GM18519 (cell line): Measurements from ENCODE around the gene SGMS2.

Experiments
- ATAC-seq: cut with Tn5 transposase; IDR thresholded peaks from one replicate; pipeline ENCODE4 v1.9.1; 2021; ENCODE audit warnings: mild to moderate bottlenecking, moderate library complexity; ENCODE audit not compliant: unreplicated experiment, low FRiP score

The SGMS2 gene

DNA sequence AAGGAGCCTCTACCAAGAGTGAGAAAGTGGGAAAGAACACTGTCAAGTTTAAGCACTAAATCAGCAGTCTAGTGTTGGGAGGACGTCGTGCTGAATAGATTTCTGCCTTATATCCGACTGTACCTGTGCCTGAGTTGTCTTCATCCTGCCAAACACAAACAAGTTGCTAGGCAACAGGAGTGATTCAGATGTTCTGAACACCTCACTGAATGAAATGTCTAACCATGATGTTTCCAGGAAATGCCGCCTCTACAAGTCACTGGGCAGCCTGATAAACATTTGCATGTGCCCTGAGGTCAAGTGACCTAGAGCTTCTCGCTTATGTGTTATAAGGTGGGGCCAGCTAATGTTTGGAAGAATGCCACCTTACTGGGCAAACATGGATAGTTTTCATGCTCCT, 37.9 kb downstream of the SGMS2 start:
- ATAC-seq, result no peak

DNA sequence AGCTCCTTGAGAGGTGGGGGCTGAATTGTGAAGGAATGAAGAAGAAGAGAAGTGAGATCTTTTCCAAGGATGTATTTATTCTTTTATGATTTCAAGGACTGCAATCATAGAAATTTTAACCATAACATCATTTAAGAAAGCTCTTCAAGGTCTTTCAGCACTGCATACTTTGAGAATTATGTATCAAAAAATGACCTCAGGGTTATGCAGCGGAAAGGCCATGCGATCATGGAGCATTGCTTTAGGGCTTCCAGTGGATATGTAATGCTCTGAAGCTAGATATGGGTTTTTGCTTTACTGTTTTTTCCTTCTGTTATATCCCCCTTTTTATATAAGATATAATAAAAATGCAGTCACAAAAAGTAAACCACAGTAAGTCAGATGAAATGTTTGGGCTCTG, 38.7 kb downstream of the SGMS2 start:
- ATAC-seq, result no peak

DNA sequence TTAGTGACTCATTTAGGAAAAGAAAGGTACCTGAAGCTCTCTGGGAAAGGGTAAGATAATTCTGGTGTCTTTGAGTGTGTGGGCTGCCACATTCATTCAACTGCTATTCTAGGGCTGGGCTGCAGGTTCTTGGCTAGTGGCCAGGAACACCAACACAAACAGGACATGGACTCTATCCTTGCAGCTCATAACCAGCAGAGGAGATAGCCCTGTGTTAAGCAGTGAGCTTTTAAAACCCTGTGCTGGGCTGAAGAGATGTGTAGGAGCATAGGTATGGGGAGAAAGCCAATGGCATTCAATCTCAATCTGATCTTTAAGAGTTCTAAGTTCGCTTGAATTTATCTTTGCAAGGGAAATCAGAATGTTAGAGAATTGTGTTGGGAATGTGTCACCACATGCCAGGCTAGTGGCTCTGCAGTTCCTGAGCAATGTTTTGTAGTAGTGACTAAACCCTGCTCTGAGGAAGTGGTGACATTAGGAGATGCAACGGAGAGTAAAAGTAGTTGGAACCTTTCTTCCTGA, 39.2 kb downstream of the SGMS2 start:
- ATAC-seq, result no peak

DNA sequence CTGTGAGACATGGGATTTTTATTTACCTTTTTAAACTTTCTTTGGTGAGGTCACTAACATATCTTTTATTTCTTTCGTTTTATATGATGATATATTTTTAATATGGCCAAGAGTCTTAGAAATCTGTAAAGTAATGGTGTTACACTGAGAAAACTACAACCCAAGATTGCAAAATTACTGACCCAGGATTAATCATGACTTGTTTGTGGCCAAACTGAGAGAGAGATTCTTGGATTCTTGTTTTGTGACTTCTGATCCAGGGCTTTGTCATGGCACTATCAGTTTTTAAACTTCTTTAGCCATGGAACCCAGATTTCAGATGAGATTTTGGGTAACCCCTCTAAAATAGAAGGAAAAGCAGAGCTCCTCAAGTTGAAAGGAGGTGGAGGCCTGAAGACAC, 42.0 kb downstream of the SGMS2 start:
- no peak for ATAC-seq

DNA sequence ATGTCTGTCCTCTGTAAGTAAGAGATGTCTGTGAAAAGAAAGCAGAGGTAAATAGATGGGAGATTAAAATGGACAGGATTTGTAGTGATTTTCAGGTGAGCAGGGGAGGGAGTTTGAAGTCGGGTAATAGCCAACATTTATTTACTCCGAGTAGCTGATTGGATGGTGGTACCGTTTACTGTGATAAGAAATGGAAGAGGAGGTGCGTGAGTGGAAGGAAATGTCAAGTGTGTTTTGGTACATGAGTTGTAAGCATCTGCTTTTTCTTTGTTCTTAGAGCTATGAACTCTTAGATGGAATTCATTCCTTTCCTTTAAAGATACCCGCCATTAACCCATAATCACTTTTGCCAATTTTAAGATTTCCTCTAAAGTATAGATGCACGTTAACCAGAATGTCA, 45.5 kb downstream of the SGMS2 start:
- no peak for ATAC-seq

DNA sequence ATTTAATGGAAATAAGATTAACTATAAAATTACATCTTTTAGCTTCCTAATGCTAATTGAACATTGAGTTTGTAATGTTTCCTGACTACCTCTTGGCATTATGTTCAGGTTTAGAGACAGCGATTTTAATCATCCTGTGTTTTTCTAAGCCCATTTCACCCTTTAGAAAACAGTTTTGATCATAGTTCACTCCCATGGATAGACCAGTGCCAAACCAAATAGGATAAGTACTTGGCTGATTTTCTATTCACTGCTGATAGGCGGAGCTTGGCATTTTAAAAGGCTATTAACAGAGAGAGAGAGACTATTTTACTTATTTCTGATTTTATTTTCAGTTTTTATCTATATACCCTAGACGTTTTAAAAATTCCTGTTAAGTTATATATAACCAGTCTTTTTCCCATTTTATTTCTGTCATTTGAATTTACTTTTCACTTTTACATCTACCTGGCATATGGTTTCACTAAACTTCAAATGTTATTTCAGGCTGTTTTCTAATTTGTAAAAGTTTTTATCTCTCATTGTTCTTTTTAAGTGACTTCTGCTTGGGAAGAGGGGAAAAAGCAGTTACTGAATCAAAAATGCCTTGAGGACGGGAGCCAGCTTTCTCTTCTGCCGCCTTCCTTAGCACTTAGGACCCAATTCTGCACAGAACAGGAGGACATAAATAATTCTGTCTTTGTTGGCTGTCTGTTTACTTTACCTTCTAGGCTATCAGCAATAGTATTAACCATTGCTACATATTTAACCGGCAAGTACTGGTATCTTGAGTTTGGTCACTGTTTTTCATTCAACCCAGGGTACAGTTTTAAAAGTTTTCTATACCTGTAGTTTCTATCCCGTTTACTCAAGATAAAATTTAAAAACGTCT, 46.4 kb downstream of the SGMS2 start:
- no peak for ATAC-seq

DNA sequence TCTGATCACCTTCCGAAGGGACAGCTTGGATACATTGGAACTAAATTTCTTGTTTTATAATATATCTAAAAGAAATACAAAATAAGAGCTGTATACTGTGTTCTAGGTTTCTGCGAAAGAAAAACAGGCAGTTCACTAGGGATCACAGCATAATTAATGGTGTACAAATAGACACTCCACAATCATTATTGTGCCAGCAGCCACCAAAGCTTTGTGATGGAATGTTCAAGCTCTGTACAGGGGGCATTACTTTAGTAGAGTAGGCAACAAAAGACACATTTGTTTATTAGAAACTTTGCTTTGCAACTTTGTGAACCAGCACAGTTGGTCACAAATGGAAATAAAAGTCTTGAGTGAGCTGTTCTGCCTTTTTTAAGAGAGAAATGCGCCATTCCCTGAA, 49.3 kb downstream of the SGMS2 start:
- no peak for ATAC-seq

DNA sequence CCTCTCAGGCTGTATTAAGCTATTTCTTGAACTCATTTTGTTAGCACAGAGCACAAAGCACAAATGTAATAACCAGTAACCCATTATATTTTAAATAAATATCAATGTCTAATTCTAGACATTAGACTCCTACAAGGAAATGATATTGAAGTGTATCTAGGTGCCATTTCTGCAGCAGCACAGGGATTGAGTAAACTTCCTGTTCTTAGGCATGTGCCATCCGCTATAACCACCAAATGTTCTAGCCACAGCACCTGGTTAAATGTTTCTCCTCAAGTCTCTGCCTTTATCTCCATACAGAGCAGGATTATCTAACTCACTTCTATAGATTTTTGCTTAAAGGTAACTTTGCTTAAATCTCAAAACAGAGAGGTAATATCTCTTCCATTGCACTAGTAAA, 51.4 kb downstream of the SGMS2 start:
- no peak for ATAC-seq

DNA sequence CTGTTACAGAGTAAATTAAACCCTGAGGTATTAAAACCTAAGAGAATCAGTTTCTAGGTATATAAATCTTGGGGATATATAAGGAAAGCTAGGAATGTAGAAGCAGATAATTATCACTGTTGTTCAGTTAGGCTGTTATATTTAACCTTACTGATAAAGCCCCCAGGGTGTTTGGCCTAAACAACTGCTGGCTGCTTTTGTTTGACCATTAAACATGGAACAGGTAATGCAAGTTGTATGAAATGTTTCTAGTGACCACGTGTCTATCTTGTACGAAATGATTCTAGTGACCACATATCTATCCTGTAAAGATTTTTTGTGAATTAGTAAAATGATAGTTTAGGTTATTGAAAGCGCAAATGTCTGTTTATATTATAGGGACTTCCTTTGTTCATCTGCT, 52.6 kb downstream of the SGMS2 start:
- no peak for ATAC-seq

DNA sequence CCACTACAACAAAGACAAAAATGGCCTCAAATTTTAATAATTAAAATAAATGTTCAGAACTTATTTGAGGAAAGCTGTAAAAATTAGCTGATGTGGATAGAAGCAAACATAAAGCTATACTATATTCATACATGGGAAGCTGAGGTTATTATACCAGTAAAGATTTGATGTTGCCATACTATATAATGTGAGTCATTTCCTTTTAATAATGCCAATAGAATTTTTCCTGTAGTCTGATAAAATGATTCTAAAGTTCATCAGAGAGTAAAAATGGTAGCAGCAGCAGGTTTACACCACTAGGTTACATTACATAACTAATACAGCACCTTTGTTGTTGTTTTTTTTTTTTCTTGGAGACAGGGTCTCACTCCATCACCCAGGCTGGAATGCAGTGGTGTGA, 61.1 kb downstream of the SGMS2 start:
- no peak for ATAC-seq

DNA sequence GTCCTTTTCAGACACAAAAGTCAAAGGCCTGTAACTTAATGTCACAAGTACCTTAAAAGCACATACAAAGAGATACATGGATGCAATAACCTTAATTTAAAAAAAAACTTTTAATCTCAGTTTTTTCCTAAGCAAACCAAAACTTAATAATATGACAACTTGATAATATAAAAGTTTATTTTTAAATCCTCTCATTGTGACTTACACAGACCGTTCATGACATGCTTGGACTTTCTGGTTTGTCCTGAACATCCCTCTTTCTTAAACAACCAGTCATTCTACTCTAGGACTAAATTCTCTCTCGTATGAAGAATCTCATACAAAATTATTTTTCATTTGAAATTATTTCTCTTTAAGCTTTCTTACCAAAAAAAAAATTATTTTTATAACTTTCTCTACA, 63.5 kb downstream of the SGMS2 start:
- ATAC-seq, result no peak

DNA sequence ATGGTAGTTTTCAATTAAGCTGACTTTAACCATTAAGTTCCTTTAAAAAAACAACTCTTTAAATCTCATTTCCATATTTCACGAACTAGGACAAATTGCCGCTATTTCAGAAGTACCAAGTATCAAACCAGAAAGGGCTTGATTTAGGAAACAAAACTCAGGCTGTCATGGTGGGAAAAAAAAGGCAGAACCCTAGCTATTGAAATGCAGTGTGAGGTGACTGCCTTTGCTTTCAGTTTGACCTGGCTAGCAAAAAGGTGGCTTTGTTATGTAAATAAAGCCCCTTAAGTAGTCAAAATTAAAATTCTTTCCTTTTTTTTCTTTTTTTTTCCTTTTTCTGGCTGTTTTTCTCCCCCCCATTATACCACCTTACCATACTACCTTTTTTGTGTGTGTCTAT, 66.0 kb downstream of the SGMS2 start:
- no peak for ATAC-seq

DNA sequence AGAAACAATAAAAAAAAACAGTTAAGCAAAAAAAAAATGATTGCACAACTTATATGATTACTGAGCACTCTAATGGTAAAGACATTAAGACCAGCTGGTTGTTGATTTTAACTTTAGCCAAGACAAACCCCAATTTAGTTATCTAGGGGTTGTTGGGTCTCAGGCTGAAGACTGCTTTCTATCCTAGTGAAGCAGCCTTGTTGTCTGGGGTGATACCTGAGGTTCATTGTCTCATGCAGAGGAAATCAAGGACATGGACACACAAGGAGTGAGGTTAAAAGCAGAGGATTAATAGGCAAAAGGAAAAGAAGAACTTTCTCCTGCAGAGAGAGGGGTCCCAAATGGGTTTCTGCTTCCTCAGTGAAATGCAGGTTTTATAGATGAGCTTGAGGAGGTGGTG, 66.6 kb downstream of the SGMS2 start:
- ATAC-seq, result no peak

DNA sequence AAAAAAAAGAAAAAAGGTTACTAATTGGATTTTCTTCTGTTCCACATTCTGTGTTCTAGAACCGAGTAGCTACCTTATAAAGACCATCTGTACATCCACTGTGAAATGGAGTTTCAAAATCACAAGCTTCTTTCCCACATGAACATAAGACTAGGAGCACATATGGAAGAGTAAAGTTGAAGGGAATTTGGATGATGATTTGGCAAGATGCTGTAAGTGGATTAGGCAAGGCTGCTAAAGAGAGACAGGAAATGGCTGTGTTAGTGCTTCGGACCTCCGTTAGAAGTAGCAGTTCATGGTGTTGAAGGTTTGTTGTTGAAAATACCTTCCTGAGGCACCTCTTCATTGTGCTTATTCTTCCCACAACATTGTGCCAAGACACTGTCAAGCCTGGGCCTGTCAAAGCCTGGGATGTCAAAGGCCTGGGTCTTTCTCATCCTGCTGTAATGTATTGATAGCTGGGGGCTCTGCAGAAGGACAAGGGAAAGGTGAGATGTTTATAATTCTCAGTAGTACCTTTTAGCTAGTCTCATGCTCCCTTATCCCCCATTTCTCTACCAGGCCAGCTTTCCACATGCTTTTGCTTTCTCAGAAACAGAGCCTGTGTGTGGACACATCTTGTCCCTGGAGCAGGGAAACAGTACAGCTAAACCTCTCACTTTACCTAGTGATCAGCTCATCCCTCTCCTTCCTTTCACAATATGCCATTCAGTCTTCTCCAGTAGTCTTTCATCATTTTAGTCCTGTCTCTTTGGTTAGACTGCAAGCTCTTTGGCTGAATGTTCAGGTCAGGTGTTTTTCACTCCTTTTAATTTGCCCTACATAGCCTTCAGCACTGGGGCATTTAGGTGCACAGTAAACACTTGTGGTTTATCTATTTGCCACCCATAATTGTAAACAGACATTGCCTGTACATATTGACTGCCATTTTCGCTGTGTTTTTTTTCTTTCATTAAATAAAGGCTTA, 68.7 kb downstream of the SGMS2 start:
- ATAC-seq, result no peak

DNA sequence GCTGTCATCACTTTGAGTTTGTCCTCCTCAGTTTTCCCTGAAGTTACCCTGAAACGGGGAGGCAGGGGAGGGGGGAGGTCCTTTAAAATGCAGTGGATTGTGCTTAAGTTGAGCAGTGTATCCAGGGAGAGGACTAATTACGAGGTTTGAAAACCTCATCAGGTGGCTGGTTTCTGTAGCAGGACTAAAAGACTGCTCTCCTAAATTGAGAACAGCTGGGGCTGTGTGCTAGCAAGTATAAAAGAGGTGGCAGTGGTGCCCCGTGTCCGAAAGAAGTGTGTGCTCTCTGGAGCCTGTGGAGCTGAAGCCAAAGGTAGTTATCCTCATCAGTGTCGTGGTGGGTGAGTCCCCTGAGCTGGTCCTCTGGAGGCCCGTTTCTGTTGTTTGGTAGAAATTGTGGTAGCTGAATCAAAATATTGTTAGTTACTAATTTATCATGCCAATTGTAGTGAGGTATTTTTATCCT, 69.4 kb downstream of the SGMS2 start:
- no peak for ATAC-seq

DNA sequence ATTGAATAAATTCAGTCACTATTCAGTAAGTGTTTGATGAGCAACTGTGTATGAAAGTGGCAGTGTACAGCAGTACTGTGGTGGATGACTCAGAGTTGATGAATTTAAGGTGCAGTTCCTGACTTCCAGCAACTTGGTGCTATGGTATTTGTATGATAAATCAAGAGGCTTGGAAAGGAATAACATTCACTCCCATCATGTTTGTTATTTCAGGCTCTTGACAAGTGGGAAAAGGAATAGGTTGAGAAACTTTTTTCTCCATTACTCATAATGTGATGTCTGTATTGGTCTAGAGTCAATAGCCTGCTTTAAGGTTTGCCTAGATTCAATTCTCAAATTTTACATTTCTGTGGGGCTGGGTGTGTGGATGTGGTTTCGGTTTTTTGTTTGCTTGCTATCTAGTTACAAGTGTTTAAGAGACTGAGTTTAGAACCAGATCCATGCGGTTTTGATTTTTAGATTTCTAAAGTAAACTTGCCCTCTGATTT, 71.5 kb downstream of the SGMS2 start:
- ATAC-seq, result no peak

DNA sequence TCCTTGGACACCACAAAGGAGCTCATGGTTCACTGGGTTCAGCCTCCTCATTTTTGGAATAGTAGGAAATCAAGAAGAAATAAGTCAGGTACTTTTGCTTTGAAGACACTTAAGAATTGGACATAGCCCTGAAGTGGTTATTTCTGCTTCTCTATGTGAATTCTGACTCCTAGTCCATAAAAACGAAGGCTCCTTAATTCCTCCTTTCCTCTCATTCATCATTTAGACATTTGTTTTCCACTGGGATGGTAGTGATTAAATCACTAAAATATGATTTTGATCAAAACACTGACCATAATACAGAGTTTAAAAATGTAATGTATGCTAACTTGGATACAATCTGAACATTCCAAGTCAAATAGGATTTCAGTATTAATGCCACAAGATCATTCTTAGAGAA, 71.9 kb downstream of the SGMS2 start:
- ATAC-seq, result no peak

DNA sequence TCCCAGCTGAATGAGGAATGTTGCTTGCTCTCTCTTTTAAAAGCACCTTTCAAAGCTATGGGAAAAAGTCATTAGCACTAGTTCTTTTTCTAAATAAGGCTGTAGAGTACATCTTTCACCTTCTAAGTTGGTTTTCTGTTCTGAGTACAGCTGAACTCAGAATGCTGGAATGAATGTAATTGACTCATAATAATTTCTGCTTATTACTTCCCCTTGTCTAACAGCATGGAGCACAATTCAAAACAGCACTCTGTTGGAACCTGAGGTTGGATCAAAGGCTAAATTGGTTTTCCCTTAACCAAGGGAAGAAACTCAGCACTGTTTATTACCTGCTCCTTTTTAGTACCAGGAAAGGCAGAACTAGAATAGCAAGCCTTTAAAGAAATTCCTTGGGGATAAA, 73.1 kb downstream of the SGMS2 start:
- no peak for ATAC-seq

DNA sequence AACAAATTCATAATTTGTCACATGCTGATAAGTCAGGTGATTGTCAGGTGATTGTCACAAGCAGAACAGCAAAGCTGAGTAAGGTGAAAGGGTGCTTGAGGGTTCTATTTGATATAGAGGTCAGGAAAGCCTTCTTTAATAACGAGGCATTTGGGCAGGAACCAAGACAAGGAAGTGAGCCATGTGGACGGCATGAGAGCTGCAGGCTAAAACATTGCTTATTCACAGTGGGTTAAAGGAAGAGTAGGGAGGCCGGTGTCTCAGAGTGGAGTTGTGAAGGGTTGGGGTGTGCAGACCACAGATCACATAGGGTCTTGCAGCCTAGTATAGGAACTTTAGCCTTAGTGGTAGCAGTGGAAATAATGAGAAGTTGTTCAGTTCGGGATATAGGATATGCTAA, 75.3 kb downstream of the SGMS2 start:
- no peak for ATAC-seq

DNA sequence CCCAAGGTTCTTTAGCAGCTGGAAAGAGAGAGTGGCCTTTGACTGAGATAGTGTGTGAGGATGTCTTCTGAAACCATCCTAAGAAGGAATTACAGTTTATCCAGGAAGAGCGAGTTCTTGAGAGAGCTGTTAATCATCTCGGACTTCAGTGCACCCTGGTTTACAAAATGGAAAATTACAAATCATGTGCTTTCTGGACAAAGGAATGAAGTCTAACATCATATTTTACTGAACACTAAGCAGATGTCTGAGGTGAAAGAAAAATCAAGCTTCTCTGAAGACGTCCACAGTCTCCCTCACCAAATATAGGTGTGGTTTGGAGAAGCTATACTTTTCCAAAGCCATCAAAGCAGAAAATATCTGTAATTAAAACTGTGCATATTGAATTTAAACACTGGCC, 75.8 kb downstream of the SGMS2 start:
- ATAC-seq, result no peak
